Lower lobe of right lung (tissue), 2 donors: ENCODE measurements around the gene ANKRD52. TPM values are rescaled to one million over a fixed set of nuclear protein-coding genes. Genes with fewer than 3 reads are reported as not detected.
A peak's percentile ranks its signal among the peaks of the same experiment; 100 is the strongest.

ENCODE experiments used
- ATAC-seq, 2 donors: fragments of 200-7000 bp; cut with Tn5 transposase; one replicate each; pipeline ENCODE4 v1.9.1; 2020 to 2022; ENCODE audit warnings: mild to moderate bottlenecking in 2 of 2, moderate library complexity in 2 of 2
- DNase-seq: peaks from one replicate; pipeline ENCODE4 v3.0.0-alpha.2; 2020
- H3K27ac ChIP-seq: fragments of 200-600 bp; one replicate; pipeline ENCODE4 v1.8.0; 2022
- H3K27me3 ChIP-seq: fragments of 200-600 bp; one replicate; pipeline ENCODE4 v1.8.0; 2022; ENCODE audit warnings: low read depth
- H3K36me3 ChIP-seq: fragments of 200-600 bp; one replicate; pipeline ENCODE4 v1.8.0; 2022; ENCODE audit warnings: mild to moderate bottlenecking
- H3K4me1 ChIP-seq: fragments of 200-600 bp; one replicate; pipeline ENCODE4 v1.8.0; 2022
- H3K4me3 ChIP-seq: fragments of 200-600 bp; one replicate; pipeline ENCODE4 v1.8.0; 2022; ENCODE audit warnings: mild to moderate bottlenecking
- H3K9me3 ChIP-seq: fragments of 200-600 bp; one replicate; pipeline ENCODE4 v1.8.0; 2022
- CTCF ChIP-seq: fragments of 200-600 bp; IDR thresholded peaks from one replicate; pipeline ENCODE4 v1.8.0; 2022; ENCODE audit warnings: antibody characterized with exemption, mild to moderate bottlenecking
- intact Hi-C: fragments of 100-400 bp; cut with DNase I; formaldehyde crosslinking; loops from one replicate; pipeline ENCODE4 v1.11.0; 2022
- total RNA-seq: library from RNA; stranded (reverse); fragmentation: NEBNext Ultra II Directional; extraction: Animal tissue kit (Norgen Biotek cat#: 25700); gene quantifications from one replicate; pipeline ENCODE4 v1.2.1, GENCODE V29; 2021
- donor health status: DM: no; HTN: yes; CAD: no; lungs with severe emphysema.

The ANKRD52 gene
- total RNA-seq, 1 donor from 2014 or later, result 27.8 TPM

- Histone ChIP-seq H3K4me3 (peak within 1 kb of the TSS; percentile 85), H3K36me3 (peaks cover 27% of the 10 kb centered on the region), H3K9me3 (no peaks in the 10 kb centered on the region), H3K27ac (peak within 1 kb of the TSS; percentile 93), H3K4me1 (peaks cover 29% of the 10 kb centered on the region), H3K27me3 (no peaks in the 10 kb centered on the region)
- DNase-seq, result peak; percentile 92
- intact Hi-C loops, result no loop called here
- peak; percentile 61 for TF ChIP-seq CTCF
- peak; percentile 88 to 96 for ATAC-seq
Observed at GRCh38 chr12:56189099-56189917, 68.9 kb downstream of the ANKRD52 start, which contains the start of gene SMARCC2. Gene SMARCC2 (minus strand): TSS chr12:56189483. CDS start chr12:56189461, 22 bp downstream.

GRCh38 chr12:56188778-56189098, 69.4 kb downstream of the ANKRD52 start:
- Histone ChIP-seq H3K27me3 (no peaks in the 10 kb centered on the region), H3K4me1 (peaks cover 29% of the 10 kb centered on the region), H3K9me3 (no peaks in the 10 kb centered on the region), H3K4me3 (peak overlapping the region; percentile 85), H3K36me3 (peaks cover 33% of the 10 kb centered on the region), H3K27ac (peak overlapping the region; percentile 93)
- ATAC-seq, result peak; percentile 1 to 22
- DNase-seq, result no peak
- no peak for TF ChIP-seq CTCF
- intact Hi-C loops, result no loop called here

- intact Hi-C loops, result no loop called here
- ATAC-seq (no peak), DNase-seq (no peak)
- Histone ChIP-seq H3K4me1 (peaks cover 29% of the 10 kb centered on the region), H3K27ac (peak overlapping the region; percentile 93), H3K4me3 (peak overlapping the region; percentile 85), H3K27me3 (no peaks in the 10 kb centered on the region), H3K9me3 (no peaks in the 10 kb centered on the region), H3K36me3 (peaks cover 38% of the 10 kb centered on the region)
- no peak for TF ChIP-seq CTCF
Observed at GRCh38 chr12:56188131-56188777, 69.9 kb downstream of the ANKRD52 start.

Other genes with a start within 250 kb of the ANKRD52 start
- gene IKZF4, start 237.3 kb downstream of the ANKRD52 start, total RNA-seq, result 13.1 TPM
- 77.2 TPM for gene RPS26, start 216.5 kb downstream of the ANKRD52 start, total RNA-seq
- 80.5 TPM for gene ERBB3, start 178.2 kb downstream of the ANKRD52 start, total RNA-seq
- gene PA2G4, start 153.8 kb downstream of the ANKRD52 start, total RNA-seq, result 69.4 TPM
- gene RPL41, start 141.8 kb downstream of the ANKRD52 start, total RNA-seq, result 2,837 TPM
- 12.5 TPM for gene ZC3H10, start 140.1 kb downstream of the ANKRD52 start, total RNA-seq
- gene ESYT1, start 130.1 kb downstream of the ANKRD52 start, total RNA-seq, result 114 TPM
- 21.4 TPM for gene MYL6B, start 105.8 kb downstream of the ANKRD52 start, total RNA-seq
- 1,292 TPM for gene MYL6, start 100.0 kb downstream of the ANKRD52 start, total RNA-seq
- 115 TPM for gene SMARCC2, start 68.9 kb downstream of the ANKRD52 start, total RNA-seq
- 49.8 TPM for gene RNF41, start 36.5 kb downstream of the ANKRD52 start, total RNA-seq
- gene NABP2, start 34.0 kb downstream of the ANKRD52 start, total RNA-seq, result 20.9 TPM
- gene SLC39A5, start 28.3 kb downstream of the ANKRD52 start, total RNA-seq, result not detected
- 12.8 TPM for gene COQ10A, start 8.6 kb upstream of the ANKRD52 start, total RNA-seq
- 175 TPM for gene CS, start 41.9 kb upstream of the ANKRD52 start, total RNA-seq
- gene CNPY2, start 57.6 kb upstream of the ANKRD52 start, total RNA-seq, result 91.5 TPM
- 93.5 TPM for gene PAN2, start 75.6 kb upstream of the ANKRD52 start, total RNA-seq
- 0.56 TPM for gene IL23A, start 80.5 kb upstream of the ANKRD52 start, total RNA-seq
- 213 TPM for gene STAT2, start 101.7 kb upstream of the ANKRD52 start, total RNA-seq
- gene APOF, start 104.5 kb upstream of the ANKRD52 start, total RNA-seq, result not detected
- 10.6 TPM for gene TIMELESS, start 191.0 kb upstream of the ANKRD52 start, total RNA-seq
- not detected for gene MIP, start 196.3 kb upstream of the ANKRD52 start, total RNA-seq
- 3.1 TPM for gene SPRYD4, start 210.2 kb upstream of the ANKRD52 start, total RNA-seq
- gene GLS2, start 229.8 kb upstream of the ANKRD52 start, total RNA-seq, result 4.8 TPM